ENCODE measurements around the gene LY6G5B. TPM values are rescaled to one million over a fixed set of nuclear protein-coding genes. Genes with fewer than 3 reads are reported as not detected.

Gene LY6G5B
- total and polyA plus RNA-seq, 2 donors (not counting 1 experiment from before 2014, with no cell fraction given), result 28.4 to 44.2 TPM

GRCh38 chr6:31634131-31634530 is 35.6 kb upstream of the LY6G5B start:
- Histone ChIP-seq H3K4me1 (ENCODE audit: control insufficient read depth in 2 of 2, insufficient read depth in 2 of 2, low read length in 2 of 2) (no peaks in the 10 kb centered on the region), H3K4me3 (ENCODE audit: control extremely low read depth in 1 of 5, extremely low read depth in 1 of 5, insufficient read depth in 1 of 5, low read depth in 2 of 5, low read length in 4 of 5) (no peak overlapping the region), H3K9me3 (ENCODE audit: control extremely low read depth in 1 of 3, control insufficient read depth in 2 of 3, insufficient read depth in 1 of 3, low read length in 2 of 3) (no peaks in the 10 kb centered on the region), H3K27me3 (replicated peaks in 1 of 4; ENCODE audit: control extremely low read depth in 1 of 4, control insufficient read depth in 3 of 4, insufficient read depth in 4 of 4, low read length in 3 of 4) (no peaks in the 10 kb centered on the region), H2AFZ (ENCODE audit: insufficient read depth, low read depth, low read length, poor library complexity, severe bottlenecking) (no peak overlapping the region), H3K4me2 (replicated peaks; ENCODE audit: low read depth, low read length, poor library complexity, severe bottlenecking) (no peak overlapping the region), H3K79me2 (ENCODE audit: control insufficient read depth, insufficient read depth, low read length) (peaks cover 6% of the 10 kb centered on the region), H3K9ac (ENCODE audit: low read length) (no peak overlapping the region), H4K20me1 (ENCODE audit: control insufficient read depth, insufficient read depth, low read length, poor library complexity, severe bottlenecking) (peaks cover 34% of the 10 kb centered on the region), H3K27ac (ENCODE audit: low read length in 2 of 2) (no peak overlapping the region), H3K36me3 (replicated peaks in 1 of 2; ENCODE audit: control extremely low read depth in 1 of 2, control insufficient read depth in 1 of 2, extremely low read depth in 1 of 2, insufficient read depth in 2 of 2, low read length in 1 of 2) (peaks cover 7 to 87% of the 10 kb centered on the region in 2 experiments)
- WGBS (ENCODE audit: insufficient coverage), result 100% methylated on average over 1 of the region's 3 CpGs
- ChIA-PET CTCF (interaction anchor here (1.1 to 1.4 kb wide), 2 partner anchors 36 to 83 kb away, joined by 3 to 4 read pairs; no protein-coding TSS in a partner anchor), POLR2A (interaction anchor here (2.0 kb wide), 1 partner anchor 18 kb away, joined by 6 read pairs; the partner anchor contains the start of gene BAG6)
- Mint-ChIP-seq H3K27ac (no peak overlapping the region), H3K9me3 (ENCODE audit: insufficient read depth) (no peaks in the 10 kb centered on the region), H3K4me3 (no peak overlapping the region), H3K27me3 (no peaks in the 10 kb centered on the region), H3K4me1 (no peaks in the 10 kb centered on the region)
- ATAC-seq (ENCODE audit: low read depth) (no peak), DNase-seq (no peak)
- TF ChIP-seq CTCF (IDR thresholded peaks at IDR 0.05), result no peak
- no peak for TF ChIP-seq EZH2 (IDR thresholded peaks at IDR 0.05; ENCODE audit: borderline replicate concordance, insufficient read depth, low read depth, low read length, poor library complexity, severe bottlenecking)
- intact Hi-C loops (cut with micrococcal nuclease), result no loop called here

GRCh38 chr6:31634969-31635575 is 34.7 kb upstream of the LY6G5B start:
- DNase-seq (no peak), ATAC-seq (ENCODE audit: low read depth) (no peak)
- Histone ChIP-seq H4K20me1 (ENCODE audit: control insufficient read depth, insufficient read depth, low read length, poor library complexity, severe bottlenecking) (peaks cover 27% of the 10 kb centered on the region), H3K36me3 (replicated peaks in 1 of 2; ENCODE audit: control extremely low read depth in 1 of 2, control insufficient read depth in 1 of 2, extremely low read depth in 1 of 2, insufficient read depth in 2 of 2, low read length in 1 of 2) (peaks cover 11 to 90% of the 10 kb centered on the region in 2 experiments), H3K9me3 (ENCODE audit: control extremely low read depth in 1 of 3, control insufficient read depth in 2 of 3, insufficient read depth in 1 of 3, low read length in 2 of 3) (no peaks in the 10 kb centered on the region), H3K4me1 (ENCODE audit: control insufficient read depth in 2 of 2, insufficient read depth in 2 of 2, low read length in 2 of 2) (no peaks in the 10 kb centered on the region), H3K9ac (ENCODE audit: low read length) (no peak overlapping the region), H3K27ac (ENCODE audit: low read length in 2 of 2) (no peak overlapping the region), H2AFZ (ENCODE audit: insufficient read depth, low read depth, low read length, poor library complexity, severe bottlenecking) (no peak overlapping the region), H3K4me3 (ENCODE audit: control extremely low read depth in 1 of 5, extremely low read depth in 1 of 5, insufficient read depth in 1 of 5, low read depth in 2 of 5, low read length in 4 of 5) (no peak overlapping the region), H3K27me3 (replicated peaks in 1 of 4; ENCODE audit: control extremely low read depth in 1 of 4, control insufficient read depth in 3 of 4, insufficient read depth in 4 of 4, low read length in 3 of 4) (no peaks in the 10 kb centered on the region), H3K79me2 (ENCODE audit: control insufficient read depth, insufficient read depth, low read length) (peaks cover 6% of the 10 kb centered on the region), H3K4me2 (replicated peaks; ENCODE audit: low read depth, low read length, poor library complexity, severe bottlenecking) (no peak overlapping the region)
- no peaks in the 10 kb centered on the region for H3K9me3 Mint-ChIP-seq (ENCODE audit: insufficient read depth)
- H3K4me1 Mint-ChIP-seq, result no peaks in the 10 kb centered on the region
- no peak overlapping the region for H3K27ac Mint-ChIP-seq
- H3K4me3 Mint-ChIP-seq, result no peak overlapping the region
- TF ChIP-seq EZH2 (IDR thresholded peaks at IDR 0.05; ENCODE audit: borderline replicate concordance, insufficient read depth, low read depth, low read length, poor library complexity, severe bottlenecking) (no peak), CTCF (IDR thresholded peaks at IDR 0.05) (no peak)
- intact Hi-C loops (cut with micrococcal nuclease), result no loop called here
- no peaks in the 10 kb centered on the region for H3K27me3 Mint-ChIP-seq
- ChIA-PET POLR2A (interaction anchor here (2.0 kb wide), 1 partner anchor 17 kb away, joined by 6 read pairs; the partner anchor contains the start of gene BAG6), CTCF (interaction anchor here (0.8 to 1.1 kb wide), 2 partner anchors 36 to 84 kb away, joined by 3 to 5 read pairs; no protein-coding TSS in a partner anchor)
- 86% methylated on average over 11 of the region's 11 CpGs for whole genome bisulfite sequencing (ENCODE audit: insufficient coverage)
